HG02943 (cell line): ENCODE results near the gene CHADL.

Source experiments
- ATAC-seq: cut with Tn5 transposase; IDR thresholded peaks from one replicate; pipeline ENCODE4 v1.9.1; 2021; ENCODE audit warnings: mild to moderate bottlenecking, low read depth, moderate library complexity; ENCODE audit not compliant: unreplicated experiment

The CHADL gene

GRCh38 chr22:41231369-41231768 is 9.4 kb downstream of the CHADL start:
- ATAC-seq = no peak

- no peak for ATAC-seq
Measured at GRCh38 chr22:41230401-41230785, 10.3 kb downstream of the CHADL start.

DNA sequence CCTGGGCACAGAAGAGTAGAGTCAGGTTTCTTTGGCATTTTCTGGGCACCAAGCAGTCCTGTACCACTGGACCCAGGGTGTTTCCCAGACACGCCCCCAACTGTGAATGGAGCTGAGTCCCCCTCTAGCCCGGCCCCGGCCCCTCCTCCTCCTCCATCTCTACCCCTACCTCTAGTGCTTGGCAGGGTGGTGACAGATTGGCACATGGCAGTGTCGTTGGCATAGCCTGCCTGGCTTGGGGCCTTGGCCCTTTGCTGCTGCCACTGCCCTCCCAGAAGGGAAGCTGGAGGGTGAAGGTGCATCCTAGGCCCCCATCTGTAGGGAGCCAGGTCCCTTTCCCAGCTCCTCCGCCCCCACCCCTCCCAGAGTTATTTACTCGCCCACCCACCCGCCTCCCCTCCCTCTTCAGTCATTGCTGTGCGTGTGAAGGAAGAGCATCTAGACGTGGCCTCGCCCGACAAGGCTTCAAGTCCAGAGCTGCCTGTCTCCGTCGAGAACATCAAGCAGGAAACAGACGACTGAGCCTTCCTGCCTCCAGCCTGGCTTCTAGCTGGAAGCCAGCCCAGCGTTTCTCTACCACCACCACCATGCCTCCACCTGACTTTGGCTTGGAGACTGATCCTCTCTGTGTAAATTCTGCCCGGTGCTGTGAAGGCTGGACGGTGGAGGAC is 10.9 kb downstream of the CHADL start:
- ATAC-seq = no peak

GRCh38 chr22:41229215-41229614 is 11.5 kb downstream of the CHADL start:
- ATAC-seq = no peak

- no peak for ATAC-seq
Measured at GRCh38 chr22:41226723-41227655, 13.7 kb downstream of the CHADL start.

- no peak for ATAC-seq
Measured at GRCh38 chr22:41223535-41223934, 17.2 kb downstream of the CHADL start.

- ATAC-seq = no peak
Measured at GRCh38 chr22:41222846-41223507, 17.8 kb downstream of the CHADL start.

GRCh38 chr22:41217553-41218157 is 23.1 kb downstream of the CHADL start:
- no peak for ATAC-seq

- ATAC-seq = no peak
Measured at GRCh38 chr22:41216984-41217383, 23.7 kb downstream of the CHADL start.

- no peak for ATAC-seq
Measured at GRCh38 chr22:41215926-41216325, 24.8 kb downstream of the CHADL start.

DNA sequence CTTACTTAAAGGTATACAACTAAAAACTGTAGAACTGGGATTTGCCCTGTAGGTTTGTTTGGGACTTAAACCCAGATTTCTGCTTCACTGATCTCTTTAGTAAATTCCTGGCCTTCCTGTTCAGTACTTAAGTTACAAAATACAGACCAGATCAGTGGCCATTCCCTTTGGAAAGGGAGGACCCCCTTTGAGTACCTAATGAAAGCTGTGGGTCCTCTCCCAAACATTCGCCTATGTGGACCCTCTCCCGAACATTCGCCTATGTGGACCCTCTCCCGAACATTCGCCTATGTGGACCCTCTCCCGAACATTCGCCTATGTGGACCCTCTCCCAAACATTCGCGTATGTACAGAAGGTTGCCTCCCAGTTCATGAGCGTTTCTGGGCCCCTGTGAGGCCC is 25.3 kb downstream of the CHADL start:
- ATAC-seq = no peak

DNA sequence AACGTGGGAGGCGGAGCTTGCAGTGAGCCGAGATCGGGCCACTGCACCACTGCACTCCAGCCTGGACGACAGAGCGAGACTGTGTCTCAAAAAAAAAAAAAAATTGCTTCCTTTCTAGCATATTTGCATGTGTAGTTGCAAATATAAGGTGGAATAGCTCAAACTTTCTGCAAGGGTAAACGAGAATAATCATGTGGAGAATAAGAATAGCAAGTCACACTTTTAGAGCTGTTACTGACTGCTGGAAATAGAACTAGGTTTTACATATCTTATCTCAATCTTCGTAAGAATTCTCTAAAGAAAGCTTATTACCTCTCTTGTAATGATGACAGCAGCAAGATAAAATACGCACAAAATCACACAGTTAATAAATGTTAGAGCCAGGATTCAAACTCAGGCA is 34.0 kb downstream of the CHADL start:
- no peak for ATAC-seq

GRCh38 chr22:41204992-41205900 is 35.5 kb downstream of the CHADL start, which contains the start of gene L3MBTL2:
L3MBTL2 (plus strand) TSS chr22:41205312; CDS start chr22:41205363, 51 bp downstream.
- peak; percentile 95 for ATAC-seq

DNA sequence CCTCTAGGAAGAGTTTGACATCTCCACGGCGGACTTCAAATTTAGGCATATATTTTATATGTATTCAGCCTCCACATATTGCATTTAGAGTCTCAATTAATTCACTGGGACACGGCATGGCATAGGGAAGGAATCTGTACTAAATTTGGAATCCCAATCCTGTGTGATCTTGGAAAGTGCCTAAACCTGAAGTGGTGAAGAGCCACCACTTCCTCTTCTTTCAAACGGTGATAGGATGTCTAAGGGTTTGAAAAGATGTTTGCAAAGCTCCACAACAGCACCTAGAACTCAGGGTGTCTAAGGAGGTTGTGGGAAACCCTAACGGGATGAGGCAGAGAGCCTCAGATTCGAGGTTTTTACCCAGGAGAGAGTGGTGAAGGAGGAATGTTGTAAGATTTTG is 36.7 kb downstream of the CHADL start:
- ATAC-seq = no peak

DNA sequence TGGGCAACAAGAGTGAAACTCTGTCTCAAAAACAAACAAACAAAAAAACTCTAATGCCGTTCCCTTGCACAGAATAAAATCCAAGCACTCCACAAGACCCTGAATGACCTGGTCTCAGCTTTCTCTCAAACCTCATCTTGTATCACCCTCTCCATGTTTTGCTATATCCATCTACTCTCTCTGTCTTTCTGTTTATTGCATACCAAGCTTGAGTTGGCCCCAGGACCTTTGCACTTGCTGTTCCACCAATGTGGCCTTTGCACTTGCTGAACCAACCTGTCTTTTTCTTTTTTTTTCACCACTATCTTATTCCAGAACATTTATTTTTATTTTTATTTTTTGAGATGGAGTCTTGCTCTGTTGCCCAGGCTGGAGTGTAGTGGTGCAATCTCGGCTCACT is 37.6 kb downstream of the CHADL start:
- no peak for ATAC-seq

DNA sequence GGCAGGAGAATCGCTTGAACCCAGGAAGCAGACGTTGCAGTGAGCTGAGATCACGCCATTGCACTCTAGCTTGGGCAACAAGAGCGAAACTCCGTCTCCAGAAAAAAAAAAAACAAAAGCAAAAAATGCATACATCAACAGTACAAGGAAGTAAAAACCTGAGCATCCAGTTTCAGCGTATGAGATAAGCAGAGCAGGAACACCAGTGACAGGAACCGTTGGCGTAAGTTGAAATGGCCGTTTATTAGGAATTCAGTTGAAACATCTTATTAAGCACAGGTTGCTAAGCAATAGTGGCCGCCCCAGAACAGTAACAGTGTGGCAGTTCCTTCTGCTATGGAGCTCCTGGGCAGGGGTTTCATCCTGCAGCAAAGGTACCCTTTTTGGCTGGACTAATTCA is 39.6 kb downstream of the CHADL start:
- ATAC-seq = no peak

- ATAC-seq = no peak
Measured at GRCh38 chr22:41198027-41198580, 42.6 kb downstream of the CHADL start.

DNA sequence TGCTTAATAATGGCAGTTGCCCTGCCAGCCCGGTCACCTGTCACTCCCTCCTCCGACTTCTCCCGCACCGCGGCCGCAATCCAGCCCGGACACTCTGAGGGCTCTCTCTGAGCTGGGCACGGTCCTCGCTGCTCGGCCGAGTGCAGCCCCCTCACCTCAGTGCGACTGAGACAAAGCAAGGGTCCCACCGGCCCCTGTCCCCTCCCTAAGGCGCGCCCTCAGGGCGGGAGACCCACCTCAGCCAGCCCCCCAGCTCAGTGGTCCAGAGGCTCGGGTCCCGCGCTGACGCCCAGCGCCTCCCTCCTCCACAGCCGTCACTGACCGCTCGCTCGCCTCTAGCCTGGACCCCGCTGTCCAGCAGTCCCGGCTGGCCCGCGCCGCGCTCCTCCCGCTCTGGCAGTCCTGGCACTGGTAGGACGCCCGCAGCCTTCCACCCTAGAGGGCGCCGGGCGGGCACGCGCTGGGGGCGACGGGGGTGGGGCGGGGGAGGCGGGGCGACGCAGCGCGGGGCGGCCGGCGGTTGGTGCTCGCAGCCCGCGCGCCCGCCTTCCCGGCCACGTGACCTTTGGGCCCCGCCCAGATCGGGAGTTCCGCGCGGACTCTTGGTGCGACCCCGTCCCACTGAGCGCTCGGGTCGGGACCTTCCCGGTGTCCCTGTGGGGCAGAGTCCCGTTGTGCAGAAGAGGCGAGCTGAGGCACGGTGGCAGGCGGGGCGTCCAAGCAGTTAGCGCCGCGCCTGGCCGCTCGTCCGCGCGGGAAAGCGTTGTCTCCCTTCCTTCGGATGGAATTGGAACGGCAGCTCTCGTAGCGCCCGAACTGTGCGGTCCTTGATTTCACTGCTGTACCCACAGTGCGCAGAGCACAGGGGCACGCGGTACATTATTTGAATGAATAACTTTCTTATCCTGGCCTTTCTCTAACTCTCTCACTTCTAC is 43.4 kb downstream of the CHADL start:
- peak; percentile 57 for ATAC-seq
